ENCODE data around the gene UNC119B.
"Not testable (repeated sequence)": the region's sequence is repeated elsewhere in the genome, so short reads cannot be mapped to it uniquely, and the experiment has no call there.

The UNC119B gene

GRCh38 chr12:120725151-120725658, 14.9 kb downstream of the UNC119B start:
- TF ChIP-seq CTCF (conservative IDR thresholded peaks at IDR 0.05) = no peak
- peak overlapping the region; percentile 61 for H3K27ac ChIP-seq

DNA sequence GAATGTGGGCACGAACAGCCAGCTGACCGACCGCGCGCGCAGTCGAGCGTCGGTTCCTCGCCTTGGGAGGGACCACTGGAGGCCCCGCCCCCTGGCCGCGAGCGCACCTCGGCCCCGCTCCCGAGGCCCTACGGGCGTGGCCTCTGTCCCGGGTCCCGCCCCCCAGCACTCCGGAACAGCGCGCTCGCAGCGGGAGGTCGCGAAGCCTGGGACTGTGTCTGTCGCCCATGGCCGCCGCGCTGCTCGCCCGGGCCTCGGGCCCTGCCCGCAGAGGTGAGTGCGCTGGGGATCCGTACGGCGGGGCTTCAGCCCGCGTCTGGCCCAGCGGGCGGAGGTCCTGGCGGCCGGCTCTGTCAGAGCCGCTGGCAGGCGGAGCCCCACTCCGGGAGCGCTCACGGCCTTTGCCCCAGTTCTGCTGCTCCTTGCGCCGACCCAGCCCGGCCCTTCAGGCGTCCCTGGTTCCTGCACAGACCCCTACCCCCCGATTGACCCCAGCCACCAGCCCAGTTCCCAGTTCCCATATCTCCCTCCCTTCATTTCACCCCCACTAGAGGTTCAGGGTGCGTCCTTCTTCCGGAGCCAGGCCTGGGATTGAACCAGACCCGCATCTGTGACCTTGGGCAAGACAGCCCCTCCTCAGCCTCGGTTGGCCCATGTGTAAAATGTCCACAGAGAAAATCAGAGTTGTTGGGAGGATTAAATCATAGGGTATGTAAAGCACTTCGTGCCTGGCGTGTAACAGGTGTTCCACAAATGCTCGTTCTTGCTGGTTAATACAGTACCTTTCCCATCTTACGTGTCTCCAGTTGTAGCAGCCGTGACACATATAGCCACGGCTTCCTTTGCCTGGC, 15.6 kb downstream of the UNC119B start, which contains the start of gene ACADS:
Gene ACADS, plus strand, starts transcription at position 168 of the 851 bp plus-strand sequence. Its CDS starts 60 bp downstream, at position 228.
- no peak for TF ChIP-seq CTCF (conservative IDR thresholded peaks at IDR 0.05)
- H3K27ac ChIP-seq = peak within 1 kb of the TSS; percentile 61

GRCh38 chr12:120726510-120726793, 16.2 kb downstream of the UNC119B start:
- peak overlapping the region; percentile 61 for H3K27ac ChIP-seq
- no peak for TF ChIP-seq CTCF (conservative IDR thresholded peaks at IDR 0.05)

- no peak for TF ChIP-seq CTCF (conservative IDR thresholded peaks at IDR 0.05)
- H3K27ac ChIP-seq = no peak overlapping the region
Observed at GRCh38 chr12:120726961-120727360, 16.7 kb downstream of the UNC119B start.

GRCh38 chr12:120732198-120732597, 21.9 kb downstream of the UNC119B start:
- not testable (repeated sequence) for H3K27ac ChIP-seq

DNA sequence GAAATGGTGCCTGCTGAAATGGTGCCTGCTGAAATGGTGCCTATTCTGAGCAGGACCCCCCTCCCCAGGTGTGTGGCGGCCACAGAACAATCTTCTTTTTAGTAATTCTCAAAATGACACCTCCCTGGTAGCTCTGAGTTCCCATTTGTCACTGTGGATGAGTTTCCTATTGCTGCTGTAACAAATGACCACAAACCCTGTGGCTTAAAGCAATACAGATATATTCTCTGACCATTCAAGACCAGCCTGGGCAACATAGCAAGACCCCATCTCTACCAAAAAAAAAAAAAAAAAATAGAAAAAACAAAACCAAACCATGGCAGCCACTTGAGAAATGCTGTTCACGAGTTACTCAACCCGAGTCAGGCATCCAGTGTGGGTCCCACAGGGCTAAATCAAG, 23.3 kb downstream of the UNC119B start:
- no peak overlapping the region for H3K27ac ChIP-seq

GRCh38 chr12:120734210-120734609, 24.0 kb downstream of the UNC119B start:
- TF ChIP-seq CTCF (conservative IDR thresholded peaks at IDR 0.05) = no peak
- H3K27ac ChIP-seq = no peak overlapping the region

More for the DNA sequence above, 23.3 kb downstream of the UNC119B start:
- no peak for TF ChIP-seq CTCF (conservative IDR thresholded peaks at IDR 0.05)

DNA sequence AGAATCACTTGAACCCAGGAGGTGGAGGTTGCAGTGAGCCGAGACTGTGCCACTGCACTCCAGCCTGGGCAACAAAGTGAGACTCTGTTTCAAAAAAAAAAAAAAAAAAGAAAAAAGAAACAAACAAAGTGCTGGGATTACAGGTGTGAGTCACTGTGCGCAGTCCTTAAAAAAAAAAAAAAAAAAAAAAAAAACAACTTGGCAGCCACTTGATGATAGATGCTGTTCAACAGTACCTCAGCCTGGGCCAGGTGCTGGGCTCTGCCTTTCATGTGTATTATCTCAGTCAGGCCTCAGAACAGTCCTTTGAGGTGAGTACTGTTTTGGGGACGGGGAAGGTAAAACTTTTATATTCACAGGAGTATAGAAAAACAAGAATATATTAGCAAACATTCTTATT, 24.9 kb downstream of the UNC119B start:
- no peak overlapping the region for H3K27ac ChIP-seq
- TF ChIP-seq CTCF (conservative IDR thresholded peaks at IDR 0.05) = no peak

Measured in VCaP (cell line).